Measurements from ENCODE around the gene SLC25A12. TPM values are rescaled to one million over a fixed set of nuclear protein-coding genes. Genes with fewer than 3 reads are reported as not detected.

The SLC25A12 gene
- total and polyA plus RNA-seq, 10 of the 15 experiments (the other 5 are each of a cell fraction or from before 2014, with no cell fraction given), result 20.9 to 50.0 (median 33.0) TPM

- BruUV-seq (replicated peaks), result no TSS peak
- WGBS (ENCODE audit: insufficient coverage, insufficient replicate concordance, low lambda C conversion rate, missing lambda C conversion rate), result 88% methylated on average over 4 of the region's 4 CpGs
- in situ Hi-C loops (cut with MboI) (no loop called here), intact Hi-C loops (cut with micrococcal nuclease; ENCODE audit: unreplicated experiment) (no loop called here)
- H4K20me1 ChIP-seq (ENCODE audit: control insufficient read depth, insufficient read depth), result no peaks in the 10 kb centered on the region
- TF ChIP-seq USF1 (IDR thresholded peaks at IDR 0.05; ENCODE audit: borderline replicate concordance, extremely low read length, insufficient read depth, low read depth, low read length), result no peak
- no peak for TF ChIP-seq GABPA (IDR thresholded peaks at IDR 0.05; ENCODE audit: low read depth)
- TF ChIP-seq HDGF (IDR thresholded peaks at IDR 0.05), result no peak
- no peak overlapping the region for H2AFZ ChIP-seq (ENCODE audit: control insufficient read depth, low read depth, low read length)
- ATAC-seq (no peak), DNase-seq (ENCODE audit: low read depth, low spot score) (no peak), FAIRE-seq (no peak)
- ChIA-PET POLR2A (no interaction called here), RAD21 (ENCODE audit: unreplicated experiment) (no interaction called here), SMC1A (ENCODE audit: uncharacterized antibody, unreplicated experiment) (interaction anchor here (0.9 to 1.2 kb wide), 2 partner anchors 87 to 313 kb away, joined by 3 to 4 read pairs; no protein-coding TSS in a partner anchor), CTCF (interaction anchor here (0.7 to 1.9 kb wide), 4 partner anchors 11 to 336 kb away, joined by 3 to 7 read pairs (median 4); no protein-coding TSS in a partner anchor)
- H3K36me3 ChIP-seq (ENCODE audit: control insufficient read depth in 2 of 2, insufficient read depth in 2 of 2, low read length in 1 of 2), result peaks cover 9 to 22% of the 10 kb centered on the region in 2 experiments
- no peak overlapping the region for H3K4me3 ChIP-seq
- H3K4me1 ChIP-seq (ENCODE audit: control insufficient read depth, insufficient read depth, low read length), result no peaks in the 10 kb centered on the region
- no peak overlapping the region for H3K27ac ChIP-seq (ENCODE audit: control insufficient read depth, insufficient read depth)
- no peak overlapping the region for H3K9ac ChIP-seq (ENCODE audit: control insufficient read depth, insufficient read depth, low read length)
- H3K27me3 ChIP-seq (replicated peaks in 1 of 2; ENCODE audit: control insufficient read depth in 2 of 2, insufficient read depth in 2 of 2, low read length in 1 of 2), result no peaks in the 10 kb centered on the region; a peak in 1 of 4 replicates
- H3K4me2 ChIP-seq (ENCODE audit: control insufficient read depth, insufficient read depth), result no peak overlapping the region
- no peaks in the 10 kb centered on the region for H3K9me3 ChIP-seq (replicated peaks; ENCODE audit: control insufficient read depth, insufficient read depth, low read length)
- H3K79me2 ChIP-seq (ENCODE audit: control insufficient read depth, insufficient read depth, low read length), result no peaks in the 10 kb centered on the region
Measured at GRCh38 chr2:171791361-171791760, 102.7 kb downstream of the SLC25A12 start.

- ATAC-seq (no peak), DNase-seq (ENCODE audit: low read depth, low spot score) (no peak), FAIRE-seq (no peak)
- TF ChIP-seq YY1 (IDR thresholded peaks at IDR 0.05; ENCODE audit: low read depth, low read length) (no peak), PBX3 (IDR thresholded peaks at IDR 0.05; ENCODE audit: insufficient replicate concordance, low read depth, low read length) (no peak), USF2 (IDR thresholded peaks at IDR 0.05; ENCODE audit: borderline replicate concordance, low read depth, low read length) (no peak), ZNF217 (IDR thresholded peaks at IDR 0.05) (no peak), DPF2 (IDR thresholded peaks at IDR 0.05) (no peak)
- H3K27ac ChIP-seq (ENCODE audit: control insufficient read depth, insufficient read depth), result no peak overlapping the region
- BruUV-seq (replicated peaks), result no TSS peak
- ChIA-PET POLR2A (no interaction called here), RAD21 (ENCODE audit: unreplicated experiment) (no interaction called here), SMC1A (ENCODE audit: uncharacterized antibody, unreplicated experiment) (no interaction called here), CTCF (interaction anchor here (1.2 kb wide), 1 partner anchor 9 kb away, joined by 5 read pairs; no protein-coding TSS in a partner anchor)
- no peaks in the 10 kb centered on the region; a peak in 1 of 4 replicates for H3K27me3 ChIP-seq (replicated peaks in 1 of 2; ENCODE audit: control insufficient read depth in 2 of 2, insufficient read depth in 2 of 2, low read length in 1 of 2)
- no peak overlapping the region for H3K4me2 ChIP-seq (ENCODE audit: control insufficient read depth, insufficient read depth)
- no peaks in the 10 kb centered on the region for H3K79me2 ChIP-seq (ENCODE audit: control insufficient read depth, insufficient read depth, low read length)
- no peak overlapping the region for H3K4me3 ChIP-seq
- no peaks in the 10 kb centered on the region for H3K9me3 ChIP-seq (replicated peaks; ENCODE audit: control insufficient read depth, insufficient read depth, low read length)
- H3K36me3 ChIP-seq (ENCODE audit: control insufficient read depth in 2 of 2, insufficient read depth in 2 of 2, low read length in 1 of 2), result peaks cover 12 to 26% of the 10 kb centered on the region in 2 experiments
- in situ Hi-C loops (cut with MboI) (no loop called here), intact Hi-C loops (cut with micrococcal nuclease; ENCODE audit: unreplicated experiment) (no loop called here)
- H2AFZ ChIP-seq (ENCODE audit: control insufficient read depth, low read depth, low read length), result no peak overlapping the region
- no peaks in the 10 kb centered on the region for H3K4me1 ChIP-seq (ENCODE audit: control insufficient read depth, insufficient read depth, low read length)
- 100% methylated on average over 6 of the region's 6 CpGs for WGBS (ENCODE audit: insufficient coverage, insufficient replicate concordance, low lambda C conversion rate, missing lambda C conversion rate)
- no peak overlapping the region for H3K9ac ChIP-seq (ENCODE audit: control insufficient read depth, insufficient read depth, low read length)
- H4K20me1 ChIP-seq (ENCODE audit: control insufficient read depth, insufficient read depth), result no peaks in the 10 kb centered on the region
Measured at GRCh38 chr2:171789956-171790355, 104.1 kb downstream of the SLC25A12 start.
